Prostate gland (tissue), 2 donors: ENCODE data around the gene RBM20.

Source experiments
- POLR2A ChIP-seq: fragments of 450-650 bp; IDR thresholded peaks from one replicate; pipeline ENCODE4 v1.6.1; 2016; ENCODE audit warnings: antibody characterized with exemption, mild to moderate bottlenecking
- POLR2AphosphoS5 ChIP-seq: sonication (generic); formaldehyde crosslinking; IDR thresholded peaks from one replicate; pipeline ENCODE4 v1.6.1; 2017; ENCODE audit warnings: antibody characterized with exemption
- TF ChIP-seq, protein P1 (sequence below), 4 experiments: fragments of 200-600 bp in 2 of 4; fragments of 450-650 bp in 2 of 4; sonication (generic) in 2 of 4; IDR thresholded peaks; 1 replicate in 3 of 4; 2 replicates in 1 of 4; pipeline ENCODE4 v1.5.1; 2016 to 2019; ENCODE audit warnings: antibody characterized with exemption in 4 of 4, mild to moderate bottlenecking in 2 of 4, moderate library complexity in 2 of 4

DNA sequence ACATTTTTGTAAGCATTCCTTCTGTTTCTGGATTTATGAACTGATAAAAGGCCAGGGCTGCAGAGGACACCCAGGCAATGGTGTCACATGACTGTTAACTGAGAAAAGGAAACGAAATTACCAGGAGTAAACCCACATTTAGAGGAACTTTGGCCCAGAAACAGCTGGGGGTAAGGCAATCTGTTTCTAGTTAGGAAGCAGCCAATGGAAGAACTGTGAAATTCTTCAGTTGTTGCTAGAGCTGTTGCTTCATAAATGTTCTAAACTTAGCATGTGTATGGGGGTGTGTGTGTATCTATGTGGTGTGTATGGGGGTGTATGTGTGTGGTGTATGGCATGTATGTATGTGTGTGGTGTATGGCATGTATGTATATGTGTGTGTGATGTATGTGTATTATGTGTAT is 215.8 kb downstream of the RBM20 start:
- TF ChIP-seq POLR2AphosphoS5 (peak; percentile 10), POLR2A (no peak)
- TF ChIP-seq, protein P1, sequence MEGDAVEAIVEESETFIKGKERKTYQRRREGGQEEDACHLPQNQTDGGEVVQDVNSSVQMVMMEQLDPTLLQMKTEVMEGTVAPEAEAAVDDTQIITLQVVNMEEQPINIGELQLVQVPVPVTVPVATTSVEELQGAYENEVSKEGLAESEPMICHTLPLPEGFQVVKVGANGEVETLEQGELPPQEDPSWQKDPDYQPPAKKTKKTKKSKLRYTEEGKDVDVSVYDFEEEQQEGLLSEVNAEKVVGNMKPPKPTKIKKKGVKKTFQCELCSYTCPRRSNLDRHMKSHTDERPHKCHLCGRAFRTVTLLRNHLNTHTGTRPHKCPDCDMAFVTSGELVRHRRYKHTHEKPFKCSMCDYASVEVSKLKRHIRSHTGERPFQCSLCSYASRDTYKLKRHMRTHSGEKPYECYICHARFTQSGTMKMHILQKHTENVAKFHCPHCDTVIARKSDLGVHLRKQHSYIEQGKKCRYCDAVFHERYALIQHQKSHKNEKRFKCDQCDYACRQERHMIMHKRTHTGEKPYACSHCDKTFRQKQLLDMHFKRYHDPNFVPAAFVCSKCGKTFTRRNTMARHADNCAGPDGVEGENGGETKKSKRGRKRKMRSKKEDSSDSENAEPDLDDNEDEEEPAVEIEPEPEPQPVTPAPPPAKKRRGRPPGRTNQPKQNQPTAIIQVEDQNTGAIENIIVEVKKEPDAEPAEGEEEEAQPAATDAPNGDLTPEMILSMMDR (IDR thresholded peaks at IDR 0.05): no peak
